GM21423 (cell line): ENCODE data around the gene APC2.
"Not testable (repeated sequence)": the region's sequence is repeated elsewhere in the genome, so short reads cannot be mapped to it uniquely, and the experiment has no call there.

ENCODE experiments used
- ATAC-seq: cut with Tn5 transposase; IDR thresholded peaks from one replicate; pipeline ENCODE4 v1.9.1; 2021; ENCODE audit warnings: mild to moderate bottlenecking, moderate library complexity; ENCODE audit not compliant: unreplicated experiment

The APC2 gene

DNA sequence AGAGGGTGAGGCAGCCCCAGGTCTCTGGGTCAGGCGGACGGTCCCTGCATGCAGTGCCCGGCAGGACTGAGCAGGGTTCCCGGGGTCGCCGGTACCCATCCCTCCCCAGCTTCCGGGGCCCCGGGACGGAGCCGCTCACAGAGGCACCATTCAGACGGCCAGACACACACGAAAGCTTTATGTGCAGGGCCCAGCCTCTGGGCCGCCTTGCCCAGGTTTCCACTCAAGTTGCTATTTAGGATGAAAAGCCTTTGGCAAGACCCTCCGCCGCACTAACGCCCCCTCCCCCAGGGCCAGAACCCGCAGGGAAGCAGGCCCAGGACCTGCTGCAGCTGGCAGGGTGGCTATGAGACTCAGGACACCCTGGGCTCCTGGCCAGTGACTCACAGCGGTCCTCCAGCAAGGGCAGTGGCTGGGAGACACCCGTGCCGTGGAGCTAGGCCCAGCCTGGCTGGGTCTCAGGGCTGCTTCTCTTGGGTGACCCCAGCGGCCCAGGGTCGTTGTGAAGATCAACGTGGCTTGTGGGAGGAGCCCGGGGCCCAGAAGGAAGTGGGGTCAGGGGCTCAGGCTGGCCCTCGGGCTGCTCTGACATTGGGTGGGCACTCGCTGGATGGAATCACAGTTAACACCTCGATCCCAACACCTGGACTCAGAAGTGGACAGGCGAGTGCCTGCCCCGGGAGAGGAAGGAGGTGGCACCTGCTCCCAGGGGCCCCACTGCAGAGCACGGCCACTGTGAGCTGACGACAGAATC, 24.3 kb downstream of the APC2 start:
- no peak for ATAC-seq

DNA sequence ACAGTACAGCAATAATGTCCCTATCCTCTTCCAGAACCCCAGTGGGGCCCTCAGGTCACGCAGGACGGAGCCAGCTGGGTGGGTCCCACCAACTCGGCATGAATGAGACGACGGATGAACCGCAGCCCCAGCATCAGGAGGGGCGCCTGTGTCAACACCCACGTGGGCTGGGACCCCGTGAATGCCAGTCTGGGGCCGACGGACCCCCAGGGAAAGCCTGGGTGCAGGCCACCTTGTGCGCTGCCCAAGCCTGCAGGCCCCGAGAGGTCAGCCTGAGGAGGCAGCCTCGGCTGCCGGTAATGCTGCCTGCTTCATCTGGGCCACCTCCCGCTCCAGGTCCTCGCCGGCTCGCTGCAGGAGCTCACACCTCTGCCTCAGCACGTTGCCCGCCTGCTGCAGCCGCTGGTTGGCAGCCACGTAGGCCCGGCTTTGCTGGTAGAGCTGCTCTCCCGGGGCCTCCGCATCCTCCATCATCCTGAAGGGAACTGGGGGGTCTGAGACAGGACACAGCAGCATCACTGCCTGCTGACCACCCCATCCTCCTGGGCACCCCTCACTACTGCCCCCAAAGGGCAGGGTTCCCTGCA, 24.9 kb downstream of the APC2 start:
- no peak for ATAC-seq

DNA sequence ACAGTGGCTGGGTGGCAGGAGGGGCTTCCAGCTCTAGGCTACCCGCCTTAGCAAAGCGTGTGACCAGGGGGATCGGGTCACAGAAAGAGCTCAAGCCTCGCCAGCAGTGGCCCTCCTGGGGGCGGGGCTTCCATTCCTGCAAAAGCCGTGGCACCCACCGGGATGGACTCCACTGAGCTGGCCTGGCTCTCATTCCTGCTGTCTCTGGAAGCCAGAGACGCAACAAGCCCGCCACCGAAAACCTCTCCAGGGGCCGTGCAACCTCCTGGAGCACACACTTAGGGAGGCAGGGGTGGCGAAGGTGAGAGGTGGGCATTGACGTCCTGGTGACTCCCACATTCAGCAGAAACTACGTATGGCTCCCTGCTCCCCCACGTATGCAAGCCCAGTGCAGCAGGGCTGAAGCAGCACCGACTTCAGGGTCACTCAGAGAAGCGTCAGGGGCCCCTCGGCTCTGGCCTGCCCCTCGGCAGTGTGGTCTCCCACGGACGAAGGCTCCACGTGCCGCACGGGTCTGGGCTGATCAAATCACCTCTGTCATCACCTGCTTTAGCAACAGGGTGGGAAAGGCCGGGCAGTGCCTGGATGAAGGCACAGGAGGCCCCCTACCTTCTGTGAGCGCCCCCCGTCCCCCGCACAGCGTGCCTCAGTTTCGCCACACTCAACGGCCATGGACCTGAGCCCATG, 26.0 kb downstream of the APC2 start:
- no peak for ATAC-seq

DNA sequence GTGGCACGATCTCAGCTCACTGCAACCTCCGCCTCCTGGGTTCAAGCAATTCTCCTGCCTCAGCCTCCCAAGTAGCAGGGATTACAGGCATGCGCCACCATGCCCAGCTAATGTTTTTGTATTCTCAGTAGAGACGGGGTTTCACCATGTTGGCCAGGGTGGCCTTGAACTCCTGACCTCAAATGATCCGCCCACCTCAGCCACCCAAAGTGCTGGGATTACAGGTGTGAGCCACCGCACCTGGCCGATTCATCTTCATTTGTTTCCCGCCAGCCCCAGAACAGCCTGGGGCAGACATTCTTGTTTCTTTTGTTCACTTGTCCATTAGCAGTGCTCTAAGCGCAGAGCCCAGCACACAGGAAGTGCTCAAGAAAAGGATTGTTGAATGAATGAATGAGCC, 27.1 kb downstream of the APC2 start:
- not testable (repeated sequence) for ATAC-seq

DNA sequence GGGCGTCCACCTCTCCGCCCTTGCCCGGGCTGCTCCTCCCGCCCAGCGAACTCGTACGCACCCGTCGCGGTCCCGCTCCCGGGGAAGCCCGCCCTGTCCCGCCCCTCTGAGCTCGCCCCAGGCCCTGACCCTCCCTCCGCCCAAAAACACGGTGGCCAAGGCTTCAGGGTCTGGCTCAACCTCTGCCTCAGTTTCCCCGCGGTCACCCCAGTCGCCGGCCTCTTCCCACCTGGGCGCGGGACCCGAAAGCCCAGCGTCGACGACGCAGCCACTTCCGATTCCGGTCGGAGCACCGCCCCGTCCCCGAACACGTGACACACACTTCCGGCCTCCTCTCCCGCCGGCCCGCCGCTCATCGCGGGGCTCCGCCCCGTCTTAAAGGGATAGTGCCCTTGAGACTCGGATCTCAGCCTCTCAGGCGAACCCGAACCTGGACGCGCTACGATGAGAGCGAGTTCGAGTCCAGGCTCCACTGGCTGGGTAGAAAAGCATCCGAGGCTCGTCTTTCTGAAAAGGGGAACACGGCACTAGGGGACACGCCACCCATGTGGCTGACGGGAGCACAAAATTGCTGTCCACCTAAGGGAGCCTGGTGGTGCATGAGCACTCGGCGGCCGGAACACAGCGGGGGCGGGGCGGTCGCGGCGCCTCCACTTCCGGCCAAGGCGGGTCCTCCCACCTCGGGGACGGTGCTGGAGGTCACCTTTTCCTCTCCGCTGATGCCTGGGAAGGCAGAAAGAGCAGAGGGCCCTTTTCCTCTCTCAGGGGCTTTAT, 29.2 kb downstream of the APC2 start, which contains the start of gene C19orf25:
C19orf25 (minus strand) TSS at position 282 of the 774 bp plus-strand sequence. CDS start 312 bp downstream, outside the sequence.
- peak; percentile 87 for ATAC-seq

DNA sequence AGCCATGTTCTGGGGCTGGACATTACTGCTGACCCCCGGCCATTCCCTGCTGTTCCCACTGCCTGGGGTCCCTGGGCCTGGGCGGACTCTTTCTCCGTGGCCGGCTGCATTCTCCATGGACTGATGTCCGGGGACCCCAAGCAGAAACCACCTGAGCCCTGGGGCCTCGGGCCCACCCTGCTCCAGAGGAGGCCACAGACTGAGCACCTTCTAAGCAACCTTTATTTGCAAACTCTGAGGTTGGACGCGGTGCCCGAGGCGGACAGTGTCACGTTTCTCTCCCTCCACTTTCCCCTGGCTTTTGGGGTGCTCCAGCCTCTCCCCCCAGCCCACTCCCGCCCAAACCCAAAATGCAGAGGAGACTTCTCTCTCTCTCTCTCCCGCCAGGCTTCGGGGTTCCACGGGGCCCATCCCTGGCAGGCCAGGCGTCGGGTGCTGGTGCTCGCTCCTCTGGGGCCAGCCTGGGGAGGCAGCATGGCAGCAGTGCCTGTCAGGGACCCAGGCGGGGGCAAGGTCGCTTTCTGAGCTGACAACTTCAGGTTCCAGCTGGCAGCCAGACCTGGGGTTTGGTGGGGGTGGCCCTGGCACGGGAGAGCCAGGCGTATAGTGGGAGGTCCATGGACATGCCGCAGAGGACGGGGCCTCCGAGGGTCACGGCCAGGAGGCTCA, 31.4 kb downstream of the APC2 start:
- ATAC-seq = no peak

DNA sequence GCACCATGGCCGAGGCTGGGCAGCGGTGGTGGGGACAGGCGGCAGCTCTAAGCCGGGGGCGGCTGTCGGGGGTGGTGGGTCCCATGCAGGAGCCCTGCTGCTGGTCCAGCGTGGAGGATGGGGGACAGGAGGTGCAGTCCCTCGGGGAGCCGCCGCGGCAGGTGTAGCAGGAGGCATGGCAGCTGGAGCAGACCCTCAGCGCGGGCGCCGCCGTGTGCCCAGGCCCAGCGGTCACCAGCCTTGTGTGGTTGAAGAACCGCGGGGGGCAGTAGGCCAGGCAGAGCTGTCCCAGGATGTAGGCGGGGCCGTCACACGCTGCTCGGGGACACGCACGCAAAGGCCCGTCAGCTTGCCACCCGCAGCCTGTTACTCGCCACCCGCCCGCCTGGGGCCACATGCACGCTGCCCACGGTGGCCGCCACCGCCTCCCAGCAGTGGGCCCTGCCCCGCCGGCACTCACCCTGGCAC, 32.0 kb downstream of the APC2 start:
- ATAC-seq = no peak

DNA sequence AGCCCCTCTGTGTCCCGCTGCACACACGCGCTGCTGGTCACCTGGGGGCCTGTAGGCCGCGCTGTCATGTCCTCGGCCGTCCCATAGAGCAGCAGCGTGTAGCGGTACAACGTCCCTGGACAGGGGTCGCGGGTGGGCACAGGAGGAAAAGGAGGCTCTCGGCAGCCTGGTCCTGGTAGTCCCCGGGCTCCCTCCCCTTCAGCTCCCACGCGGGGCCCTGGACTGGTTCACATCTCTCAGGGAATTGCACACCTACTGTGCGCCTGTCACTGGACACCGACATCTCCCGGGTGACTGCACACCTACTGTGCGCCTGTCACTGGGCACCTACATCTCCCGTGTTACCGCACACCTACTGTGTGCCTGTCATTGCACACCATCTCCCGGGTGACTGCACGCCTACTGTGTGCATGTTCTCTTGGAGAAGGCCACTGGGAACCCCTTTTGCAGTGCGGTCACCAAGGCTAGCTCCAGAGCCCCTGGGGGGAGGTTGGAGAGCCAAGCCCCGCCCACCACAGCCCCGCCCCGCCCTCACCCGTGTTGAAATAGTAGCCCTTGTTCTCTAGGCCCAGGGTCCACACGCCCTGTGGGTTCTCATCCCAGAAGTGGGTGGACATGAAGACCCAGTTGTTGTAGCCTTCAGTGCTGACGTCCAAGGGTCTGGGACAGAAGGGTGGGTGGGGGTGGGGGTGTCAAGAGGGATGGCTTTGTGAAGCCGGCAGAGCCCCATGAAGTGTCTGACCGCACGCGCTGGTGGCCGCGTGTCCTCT, 32.6 kb downstream of the APC2 start:
- no peak for ATAC-seq

DNA sequence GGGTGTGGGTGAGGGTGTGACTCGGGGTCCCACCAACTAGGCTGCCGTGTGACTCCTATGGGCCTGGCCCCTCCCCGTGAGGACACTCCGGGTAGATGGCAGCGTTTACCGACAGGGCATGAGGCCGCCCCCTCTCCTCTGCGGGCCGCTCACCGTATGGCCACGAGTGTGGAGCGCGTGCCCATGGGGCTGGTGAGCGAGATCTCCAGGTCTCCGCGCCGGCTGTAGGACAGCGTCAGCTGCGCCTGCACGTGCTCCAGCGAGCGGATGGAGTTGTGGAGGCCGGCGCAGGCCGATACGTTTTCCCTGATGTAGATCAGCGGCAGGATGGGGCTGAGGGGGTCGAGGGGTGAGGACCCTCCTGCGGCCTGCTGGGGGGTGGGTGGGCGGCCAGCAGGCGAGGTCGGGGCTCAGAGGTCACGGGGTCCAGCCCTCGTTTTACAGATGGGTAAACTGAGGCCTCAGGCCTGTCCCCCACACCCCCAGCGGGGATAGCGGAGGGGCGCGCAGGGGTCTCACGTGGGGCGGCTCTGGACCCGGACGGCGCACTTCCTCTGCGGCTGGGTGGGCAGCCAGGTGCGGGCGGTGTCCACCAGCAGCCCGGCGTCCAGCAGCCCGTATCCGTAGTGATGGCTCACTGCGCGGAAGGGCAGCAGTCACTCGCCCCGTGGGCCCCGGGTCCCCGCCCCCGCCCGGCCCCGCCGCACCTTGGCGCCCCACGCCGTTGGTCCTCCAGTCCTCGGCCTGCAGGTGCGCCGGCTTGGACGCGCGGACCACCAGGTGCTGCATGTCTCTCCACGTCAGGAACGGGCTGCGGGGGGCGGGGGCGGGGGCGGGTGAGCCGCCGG, 33.4 kb downstream of the APC2 start:
- ATAC-seq = no peak

DNA sequence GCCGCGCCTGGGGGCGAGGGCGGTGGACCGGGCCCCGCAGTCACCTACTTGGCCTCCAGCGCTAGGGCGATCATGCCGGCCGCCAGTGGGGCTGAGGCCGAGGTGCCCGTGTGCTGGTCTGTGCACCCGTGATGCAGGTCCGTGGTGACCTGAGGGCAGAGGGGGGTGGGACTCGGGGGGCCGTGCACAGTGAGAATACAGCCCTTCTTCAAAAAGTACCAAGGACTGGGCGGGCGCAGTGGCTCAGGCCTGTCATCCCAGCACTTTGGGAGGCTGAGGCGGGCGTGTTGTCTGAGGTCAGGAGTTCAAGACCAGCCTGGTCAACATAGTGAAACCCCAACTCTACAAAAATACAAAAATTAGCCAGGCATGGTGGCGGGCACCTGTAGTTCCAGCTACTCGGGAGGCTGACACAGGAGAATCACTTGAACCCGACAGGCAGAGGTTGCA, 34.1 kb downstream of the APC2 start:
- no peak for ATAC-seq

DNA sequence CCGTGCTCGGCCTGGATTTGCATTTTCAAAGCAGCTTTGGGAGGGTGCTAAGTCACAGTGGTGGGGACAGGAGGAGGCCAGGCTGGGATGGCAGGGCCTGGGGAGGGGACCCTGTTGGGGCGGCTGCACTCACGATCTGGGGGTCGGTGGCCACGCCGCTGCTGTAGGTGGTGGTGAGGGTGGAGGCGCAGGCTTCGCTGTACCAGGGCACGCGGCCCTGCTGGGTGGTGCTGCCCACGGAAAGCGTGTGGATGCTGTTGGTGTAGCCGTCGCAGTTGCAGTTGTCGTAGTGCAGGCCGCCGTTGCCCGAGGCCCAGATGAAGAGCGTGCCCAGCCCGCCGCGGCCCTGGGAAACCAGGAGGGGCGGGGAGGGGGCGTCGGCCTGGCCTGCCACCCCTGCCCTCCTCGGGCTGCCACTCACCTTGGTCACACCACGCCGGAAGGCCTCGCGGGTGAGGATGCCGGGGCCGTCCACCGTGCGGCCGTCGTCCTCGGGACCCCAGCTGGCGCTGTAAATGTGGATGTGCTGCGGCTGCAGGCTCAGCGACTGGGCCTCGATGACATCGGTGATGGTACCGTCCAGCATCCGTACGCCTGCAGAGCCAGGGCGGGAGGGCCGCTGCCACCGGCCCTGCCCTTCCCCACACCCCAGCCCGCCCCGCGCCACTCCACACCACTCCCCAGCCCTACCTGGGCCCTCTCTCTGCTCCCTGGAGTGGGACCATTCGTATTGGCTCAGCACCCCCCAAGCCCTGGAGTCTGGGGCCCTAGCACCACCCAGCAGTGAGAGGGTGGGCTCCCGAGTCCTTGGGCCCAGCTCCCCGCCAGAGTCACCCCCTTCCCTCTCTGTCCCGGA, 37.0 kb downstream of the APC2 start:
- ATAC-seq = no peak

DNA sequence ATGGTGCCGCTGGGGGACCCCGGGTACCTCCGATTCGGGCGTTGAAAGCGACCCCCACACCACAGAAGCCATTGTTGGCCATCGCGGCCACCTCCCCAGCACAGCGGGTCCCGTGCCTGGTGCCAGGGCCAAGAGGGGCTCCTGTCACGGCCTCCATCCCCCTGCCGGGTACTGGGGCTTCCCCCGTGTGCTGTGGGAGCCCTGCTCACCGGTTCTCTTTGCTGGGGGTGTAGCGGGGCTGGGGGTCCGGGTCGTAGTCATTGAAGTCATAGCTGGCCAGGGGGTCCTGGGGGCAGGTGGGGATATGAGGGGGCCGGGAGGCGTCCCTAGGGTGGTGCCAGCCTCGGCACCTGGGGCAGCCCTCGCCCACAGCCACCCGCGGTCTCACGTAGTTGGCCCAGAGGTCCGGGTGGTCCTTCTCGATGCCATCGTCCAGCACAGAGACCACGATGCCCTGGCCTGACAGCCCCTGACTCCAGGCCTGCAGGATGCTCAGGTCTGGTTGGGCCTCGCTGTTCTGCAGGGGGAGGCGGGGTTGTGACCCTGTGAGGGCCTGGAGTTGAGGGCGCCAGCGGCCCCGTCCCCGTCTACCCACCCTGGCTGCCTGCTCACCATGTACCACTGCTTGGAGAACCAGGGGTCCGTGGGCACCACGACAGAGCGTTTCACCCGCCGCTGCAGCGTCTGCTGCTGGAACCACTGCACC, 37.8 kb downstream of the APC2 start:
- ATAC-seq = no peak

DNA sequence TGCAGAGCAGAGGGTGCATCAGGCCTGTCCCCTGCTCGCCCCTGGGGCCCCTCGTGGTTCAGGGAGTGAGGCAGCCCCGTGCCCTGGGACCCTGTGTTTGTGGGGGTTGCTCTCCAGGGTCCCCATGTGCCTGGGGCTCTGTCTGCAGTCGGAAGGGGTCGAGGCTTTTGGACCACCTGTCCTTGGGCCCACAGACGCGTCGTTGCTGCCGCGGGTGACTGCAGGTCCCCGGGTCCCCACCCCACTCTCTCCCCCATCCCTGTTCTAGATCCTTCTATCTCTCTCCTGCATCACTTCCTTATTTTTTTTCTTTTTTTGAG, 38.3 kb downstream of the APC2 start:
- no peak for ATAC-seq

DNA sequence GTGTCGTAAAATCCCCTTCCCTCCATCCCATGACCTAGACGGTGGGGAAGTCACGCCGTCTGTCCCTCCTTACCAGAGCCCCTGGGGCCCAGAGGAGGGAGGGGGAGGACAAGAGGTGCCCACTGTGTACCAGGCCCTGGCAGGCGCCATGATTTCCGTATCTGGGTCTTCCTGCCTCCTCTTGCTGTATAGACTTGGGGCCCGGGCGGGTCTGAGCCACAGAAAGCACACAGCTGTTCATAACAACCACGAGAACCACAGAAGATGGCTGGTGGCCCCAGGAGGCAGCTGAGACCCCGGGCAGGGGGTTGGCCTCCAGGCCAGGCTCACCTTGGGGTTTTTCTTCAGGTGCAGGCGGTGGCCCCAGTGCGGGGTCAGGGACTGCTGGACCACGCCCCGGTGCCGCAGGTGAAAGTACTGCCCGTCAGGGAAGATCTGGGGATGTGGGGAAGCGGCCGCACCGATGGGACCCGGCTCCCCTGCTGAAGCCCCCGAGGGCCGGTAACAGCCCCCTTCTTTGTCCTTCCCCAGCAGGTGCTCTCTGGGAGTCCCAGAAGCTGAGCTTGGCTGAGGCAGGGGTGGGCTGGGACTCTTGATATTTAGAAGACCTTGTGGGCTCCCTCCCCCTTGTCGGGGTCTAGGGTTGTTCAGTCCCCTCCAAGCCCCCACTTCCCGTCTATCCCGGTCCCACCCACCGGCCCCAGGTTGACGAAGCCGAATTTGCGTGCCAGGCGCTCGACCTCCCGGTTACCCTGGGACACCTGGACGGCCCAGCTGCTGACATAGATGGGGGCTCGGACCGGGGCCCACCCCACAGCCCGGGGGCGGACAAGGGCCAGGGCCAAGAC, 39.8 kb downstream of the APC2 start:
- no peak for ATAC-seq

DNA sequence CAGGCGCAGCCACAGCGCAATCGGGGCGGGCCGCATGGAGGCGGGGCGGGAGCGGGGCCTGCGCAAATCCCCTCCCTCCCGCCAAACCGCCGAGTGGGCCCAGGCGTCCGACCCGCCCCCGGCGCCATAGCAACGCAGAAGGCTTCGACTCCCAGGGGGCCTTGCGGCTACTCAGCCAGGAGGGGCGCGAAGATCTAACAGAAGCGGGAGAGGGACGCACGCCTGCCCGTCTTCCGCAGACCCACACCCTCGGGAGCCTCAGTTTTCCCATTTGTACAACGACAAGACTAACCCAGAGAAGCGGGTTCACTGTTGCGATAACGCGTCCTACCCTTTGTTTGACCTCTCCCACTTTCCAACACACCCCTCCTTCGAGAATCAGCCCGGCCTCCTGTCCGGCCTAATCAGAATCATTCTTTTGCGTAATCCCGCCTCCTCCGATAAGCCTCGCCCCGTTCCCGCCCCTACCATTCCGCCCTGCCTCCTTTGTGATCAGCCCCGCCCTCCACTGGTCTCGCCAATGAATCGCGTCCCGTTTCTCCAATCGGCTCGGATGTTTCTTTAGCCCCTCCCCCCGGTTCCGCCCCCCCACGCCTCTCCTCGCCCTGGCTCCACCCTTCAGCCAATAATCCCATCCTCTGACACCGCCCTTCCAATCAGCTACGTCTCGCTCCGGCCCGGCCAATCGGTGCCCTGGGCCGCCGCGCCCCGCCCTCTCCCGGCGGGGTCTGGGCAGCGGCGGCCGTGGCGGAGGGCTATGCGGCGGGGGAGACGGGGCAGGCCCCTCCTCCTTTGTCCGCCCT, 40.6 kb downstream of the APC2 start, which contains the start of gene PCSK4:
PCSK4 (minus strand) TSS at position 40 of the 803 bp plus-strand sequence; CDS start at position 36, 4 bp downstream.
- ATAC-seq = peak; percentile 78
